Measurements from ENCODE around the gene TMIGD1.
A peak's percentile ranks its signal among the peaks of the same experiment; 100 is the strongest.

DNA sequence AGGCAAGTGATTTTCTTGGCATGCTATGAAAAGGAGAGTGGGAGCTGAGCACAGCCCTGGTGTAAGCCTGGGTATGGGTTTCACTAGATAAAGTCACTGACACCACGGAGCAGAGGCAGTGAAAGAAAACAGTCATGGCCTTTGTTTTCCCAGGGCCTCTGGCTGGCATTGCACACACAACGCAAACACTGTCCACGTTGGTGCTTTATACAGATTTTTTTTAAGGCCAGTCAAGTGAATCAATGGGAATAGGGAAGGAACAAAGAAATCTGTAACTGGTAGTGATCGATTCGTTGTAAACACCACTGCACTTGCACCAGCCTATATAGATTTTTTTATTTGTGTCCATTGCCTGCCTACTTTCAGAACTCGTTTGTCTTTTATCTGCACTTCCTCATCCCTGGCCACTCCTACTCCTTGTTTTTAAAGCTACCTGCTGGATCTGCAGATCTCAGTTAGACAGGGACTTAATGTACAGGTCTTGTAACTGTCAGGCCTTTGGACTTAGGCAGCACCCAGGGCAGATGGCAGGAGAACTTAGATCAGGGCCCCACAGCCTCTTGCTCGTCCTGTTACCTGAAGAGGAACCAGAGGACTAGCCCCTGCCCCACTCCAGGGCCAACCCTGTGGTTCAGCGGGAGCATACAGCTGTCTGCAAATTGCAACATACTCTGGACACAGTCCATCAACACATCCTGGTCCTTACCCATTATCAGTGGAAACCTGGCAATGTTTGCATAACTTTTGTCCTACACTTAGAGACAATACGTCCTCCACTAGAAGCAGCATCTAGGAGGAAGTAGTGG, 10.6 kb upstream of the TMIGD1 start:
- TF ChIP-seq, protein P1, sequence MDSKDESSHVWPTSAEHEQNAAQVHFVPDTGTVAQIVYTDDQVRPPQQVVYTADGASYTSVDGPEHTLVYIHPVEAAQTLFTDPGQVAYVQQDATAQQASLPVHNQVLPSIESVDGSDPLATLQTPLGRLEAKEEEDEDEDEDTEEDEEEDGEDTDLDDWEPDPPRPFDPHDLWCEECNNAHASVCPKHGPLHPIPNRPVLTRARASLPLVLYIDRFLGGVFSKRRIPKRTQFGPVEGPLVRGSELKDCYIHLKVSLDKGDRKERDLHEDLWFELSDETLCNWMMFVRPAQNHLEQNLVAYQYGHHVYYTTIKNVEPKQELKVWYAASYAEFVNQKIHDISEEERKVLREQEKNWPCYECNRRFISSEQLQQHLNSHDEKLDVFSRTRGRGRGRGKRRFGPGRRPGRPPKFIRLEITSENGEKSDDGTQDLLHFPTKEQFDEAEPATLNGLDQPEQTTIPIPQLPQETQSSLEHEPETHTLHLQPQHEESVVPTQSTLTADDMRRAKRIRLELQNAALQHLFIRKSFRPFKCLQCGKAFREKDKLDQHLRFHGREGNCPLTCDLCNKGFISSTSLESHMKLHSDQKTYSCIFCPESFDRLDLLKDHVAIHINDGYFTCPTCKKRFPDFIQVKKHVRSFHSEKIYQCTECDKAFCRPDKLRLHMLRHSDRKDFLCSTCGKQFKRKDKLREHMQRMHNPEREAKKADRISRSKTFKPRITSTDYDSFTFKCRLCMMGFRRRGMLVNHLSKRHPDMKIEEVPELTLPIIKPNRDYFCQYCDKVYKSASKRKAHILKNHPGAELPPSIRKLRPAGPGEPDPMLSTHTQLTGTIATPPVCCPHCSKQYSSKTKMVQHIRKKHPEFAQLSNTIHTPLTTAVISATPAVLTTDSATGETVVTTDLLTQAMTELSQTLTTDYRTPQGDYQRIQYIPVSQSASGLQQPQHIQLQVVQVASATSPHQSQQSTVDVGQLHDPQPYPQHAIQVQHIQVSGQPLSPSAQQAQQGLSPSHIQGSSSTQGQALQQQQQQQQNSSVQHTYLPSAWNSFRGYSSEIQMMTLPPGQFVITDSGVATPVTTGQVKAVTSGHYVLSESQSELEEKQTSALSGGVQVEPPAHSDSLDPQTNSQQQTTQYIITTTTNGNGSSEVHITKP (CRISPR knock-in tag; IDR thresholded peaks at IDR 0.05; ENCODE audit: low read depth) = peak; percentile 42; the same call in 1 of the 2 replicates
- TF ChIP-seq, protein P2, sequence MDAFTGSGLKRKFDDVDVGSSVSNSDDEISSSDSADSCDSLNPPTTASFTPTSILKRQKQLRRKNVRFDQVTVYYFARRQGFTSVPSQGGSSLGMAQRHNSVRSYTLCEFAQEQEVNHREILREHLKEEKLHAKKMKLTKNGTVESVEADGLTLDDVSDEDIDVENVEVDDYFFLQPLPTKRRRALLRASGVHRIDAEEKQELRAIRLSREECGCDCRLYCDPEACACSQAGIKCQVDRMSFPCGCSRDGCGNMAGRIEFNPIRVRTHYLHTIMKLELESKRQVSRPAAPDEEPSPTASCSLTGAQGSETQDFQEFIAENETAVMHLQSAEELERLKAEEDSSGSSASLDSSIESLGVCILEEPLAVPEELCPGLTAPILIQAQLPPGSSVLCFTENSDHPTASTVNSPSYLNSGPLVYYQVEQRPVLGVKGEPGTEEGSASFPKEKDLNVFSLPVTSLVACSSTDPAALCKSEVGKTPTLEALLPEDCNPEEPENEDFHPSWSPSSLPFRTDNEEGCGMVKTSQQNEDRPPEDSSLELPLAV (CRISPR knock-in tag; conservative IDR thresholded peaks at IDR 0.05; ENCODE audit: low read depth) = no peak
- no peak; the same call in 1 of the 2 replicates for TF ChIP-seq PHF8 (CRISPR knock-in tag; IDR thresholded peaks at IDR 0.05)
- TF ChIP-seq, protein P3, sequence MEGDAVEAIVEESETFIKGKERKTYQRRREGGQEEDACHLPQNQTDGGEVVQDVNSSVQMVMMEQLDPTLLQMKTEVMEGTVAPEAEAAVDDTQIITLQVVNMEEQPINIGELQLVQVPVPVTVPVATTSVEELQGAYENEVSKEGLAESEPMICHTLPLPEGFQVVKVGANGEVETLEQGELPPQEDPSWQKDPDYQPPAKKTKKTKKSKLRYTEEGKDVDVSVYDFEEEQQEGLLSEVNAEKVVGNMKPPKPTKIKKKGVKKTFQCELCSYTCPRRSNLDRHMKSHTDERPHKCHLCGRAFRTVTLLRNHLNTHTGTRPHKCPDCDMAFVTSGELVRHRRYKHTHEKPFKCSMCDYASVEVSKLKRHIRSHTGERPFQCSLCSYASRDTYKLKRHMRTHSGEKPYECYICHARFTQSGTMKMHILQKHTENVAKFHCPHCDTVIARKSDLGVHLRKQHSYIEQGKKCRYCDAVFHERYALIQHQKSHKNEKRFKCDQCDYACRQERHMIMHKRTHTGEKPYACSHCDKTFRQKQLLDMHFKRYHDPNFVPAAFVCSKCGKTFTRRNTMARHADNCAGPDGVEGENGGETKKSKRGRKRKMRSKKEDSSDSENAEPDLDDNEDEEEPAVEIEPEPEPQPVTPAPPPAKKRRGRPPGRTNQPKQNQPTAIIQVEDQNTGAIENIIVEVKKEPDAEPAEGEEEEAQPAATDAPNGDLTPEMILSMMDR (CRISPR knock-in tag; IDR thresholded peaks at IDR 0.05) = 0 out of 2 replicates have a peak, but pooled peaks have one; percentile 10
